GM21526 (cell line): ENCODE results near the gene HIF1AN.
"Not testable (repeated sequence)": the region's sequence is repeated elsewhere in the genome, so short reads cannot be mapped to it uniquely, and the experiment has no call there.

Experiments
- ATAC-seq: cut with Tn5 transposase; IDR thresholded peaks from one replicate; pipeline ENCODE4 v1.9.1; 2021; ENCODE audit warnings: moderate library complexity; ENCODE audit not compliant: unreplicated experiment, low FRiP score

The HIF1AN gene

DNA sequence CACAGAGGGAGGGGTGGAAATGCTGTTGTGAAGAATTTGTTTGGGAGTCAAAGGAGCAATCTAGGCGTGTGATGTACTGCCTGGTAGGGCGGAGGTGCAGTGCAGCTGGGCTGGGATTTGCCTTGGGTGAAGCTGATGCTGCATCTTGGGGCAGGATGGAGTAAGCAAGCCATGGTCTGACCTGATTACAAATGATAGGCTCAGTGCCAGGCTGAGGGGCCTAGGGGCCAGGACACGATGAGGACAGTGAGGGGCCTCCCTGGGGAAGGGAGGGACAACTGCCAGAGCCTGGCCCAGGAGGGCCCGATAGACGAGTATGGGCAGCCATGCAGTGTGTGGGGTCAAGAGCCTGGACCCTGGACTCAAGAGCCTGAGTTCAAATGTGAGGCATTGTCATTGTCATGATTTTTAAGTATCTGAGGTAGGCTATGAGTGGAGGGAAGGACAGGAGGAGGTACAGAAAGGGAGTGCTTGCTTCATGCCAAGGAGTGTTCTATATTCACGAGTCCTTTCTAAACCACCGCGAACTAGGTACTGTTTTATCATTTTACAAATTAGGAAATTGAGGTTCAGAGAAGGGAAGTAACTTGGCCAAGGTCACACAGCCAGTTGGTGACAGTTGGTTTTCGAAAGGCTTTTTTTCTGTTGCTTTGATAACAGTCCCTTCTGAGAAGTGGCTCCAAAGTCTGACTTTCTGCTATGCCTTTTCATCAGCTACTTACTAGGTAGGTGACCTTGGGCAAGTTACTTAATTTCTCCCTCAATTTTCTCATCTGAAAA lies 29.7 kb downstream of the HIF1AN start:
- no peak for ATAC-seq

DNA sequence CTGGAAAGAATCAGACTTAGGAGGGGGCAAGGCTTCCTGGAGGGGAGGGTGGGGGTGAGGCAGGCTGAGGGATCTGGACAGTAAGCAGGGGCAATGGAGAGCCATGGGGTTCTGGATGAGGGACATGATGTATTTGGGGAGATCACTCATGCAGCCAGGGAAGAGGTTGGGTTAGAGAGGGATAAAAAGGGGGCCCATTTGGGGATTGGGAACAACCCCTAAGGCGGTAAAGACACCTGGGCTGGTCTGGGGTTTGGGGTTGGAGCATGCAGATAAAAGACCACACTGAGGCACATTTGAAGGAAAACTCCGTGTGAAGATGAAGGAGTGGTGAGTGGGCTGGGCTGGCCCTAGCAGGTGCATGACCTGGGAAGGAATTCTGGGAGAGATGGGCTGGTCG lies 30.8 kb downstream of the HIF1AN start:
- no peak for ATAC-seq

GRCh38 chr10:100567249-100567648 lies 31.5 kb downstream of the HIF1AN start:
- no peak for ATAC-seq

DNA sequence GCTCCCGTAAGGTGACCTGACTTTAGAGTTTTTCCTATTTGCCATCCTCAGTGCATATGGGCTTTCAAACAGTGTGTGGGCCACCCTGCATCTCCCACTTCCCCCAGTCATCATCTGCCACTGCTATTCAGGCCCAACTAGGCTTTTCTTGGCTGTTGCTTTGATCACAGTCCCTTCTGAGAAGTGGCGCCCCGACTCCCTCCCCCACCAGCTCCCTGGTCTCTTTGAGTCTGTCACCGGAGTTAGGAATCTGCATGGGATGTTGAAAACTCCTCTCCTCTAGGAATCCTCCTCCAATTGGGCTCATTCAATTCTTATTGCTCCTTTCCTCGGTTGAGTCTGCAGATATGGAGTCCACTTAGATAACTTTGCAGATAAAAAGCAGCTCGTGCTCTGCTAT lies 32.1 kb downstream of the HIF1AN start:
- ATAC-seq: no peak

- no peak for ATAC-seq
Measured at GRCh38 chr10:100568912-100569311, 33.2 kb downstream of the HIF1AN start.

DNA sequence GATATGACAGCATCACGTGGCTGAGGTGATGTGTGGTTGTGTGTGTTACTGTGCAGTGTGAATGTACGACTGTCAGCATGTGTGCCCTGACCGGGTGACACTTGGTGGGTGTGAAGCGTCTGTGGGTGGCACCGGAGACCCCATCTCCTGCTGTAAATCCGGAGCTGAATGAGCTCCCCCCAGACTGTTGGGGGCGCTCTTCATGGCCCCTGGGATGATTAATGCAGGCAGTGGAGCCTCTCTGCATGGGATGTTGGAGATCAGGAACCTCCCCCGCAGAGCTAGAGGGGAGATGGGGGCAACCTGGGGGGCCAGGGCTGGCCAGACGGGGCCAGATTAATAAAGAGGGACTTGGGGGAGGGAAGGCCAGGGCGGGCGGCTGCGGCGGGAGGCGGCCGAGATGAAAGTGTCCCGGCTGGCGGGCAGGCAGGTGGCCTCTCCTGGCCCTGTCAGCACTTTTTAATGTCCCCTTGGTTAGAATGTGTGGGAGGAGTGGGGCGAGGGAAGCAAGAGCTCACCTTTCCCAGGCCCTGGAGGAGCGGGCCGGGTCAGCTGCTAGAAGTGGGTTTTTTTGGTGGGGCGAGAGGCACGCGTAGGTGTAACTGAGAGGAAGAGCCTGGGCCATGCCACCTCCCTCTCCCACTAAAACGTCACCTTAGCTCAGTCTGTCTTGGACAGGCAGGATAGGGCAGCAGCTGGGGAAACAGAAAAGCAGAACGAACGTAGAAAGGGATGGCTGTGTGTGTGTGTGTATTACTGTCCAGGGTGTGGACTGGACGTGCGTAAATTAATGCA lies 34.1 kb downstream of the HIF1AN start:
- ATAC-seq: no peak

DNA sequence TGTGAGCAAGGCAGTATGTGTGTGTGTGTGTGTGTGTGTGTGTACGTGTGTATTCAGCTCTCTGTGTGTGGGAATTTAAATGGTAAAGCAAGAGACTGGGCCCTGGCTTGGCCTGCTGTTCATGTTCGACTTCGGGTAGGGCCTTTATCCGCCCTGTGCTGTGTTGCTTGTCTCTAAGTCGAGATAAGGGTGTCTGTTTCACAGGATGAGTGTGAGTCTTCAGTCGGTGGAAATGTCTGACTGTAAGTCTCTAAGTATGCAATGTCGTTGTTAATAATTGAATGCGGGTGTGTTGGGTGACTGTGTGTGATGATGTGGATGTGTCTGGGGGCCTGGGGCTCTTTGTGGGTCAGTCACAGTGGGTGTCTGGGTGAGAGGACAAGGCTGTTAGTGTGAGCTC lies 34.8 kb downstream of the HIF1AN start:
- no peak for ATAC-seq

- ATAC-seq: no peak
Measured at GRCh38 chr10:100571084-100571856, 35.5 kb downstream of the HIF1AN start.

GRCh38 chr10:100575146-100575545 lies 39.4 kb downstream of the HIF1AN start:
- not testable (repeated sequence) for ATAC-seq

- ATAC-seq: no peak
Measured at GRCh38 chr10:100575585-100576281, 40.0 kb downstream of the HIF1AN start.

GRCh38 chr10:100576282-100576635 lies 40.5 kb downstream of the HIF1AN start:
- ATAC-seq: no peak

DNA sequence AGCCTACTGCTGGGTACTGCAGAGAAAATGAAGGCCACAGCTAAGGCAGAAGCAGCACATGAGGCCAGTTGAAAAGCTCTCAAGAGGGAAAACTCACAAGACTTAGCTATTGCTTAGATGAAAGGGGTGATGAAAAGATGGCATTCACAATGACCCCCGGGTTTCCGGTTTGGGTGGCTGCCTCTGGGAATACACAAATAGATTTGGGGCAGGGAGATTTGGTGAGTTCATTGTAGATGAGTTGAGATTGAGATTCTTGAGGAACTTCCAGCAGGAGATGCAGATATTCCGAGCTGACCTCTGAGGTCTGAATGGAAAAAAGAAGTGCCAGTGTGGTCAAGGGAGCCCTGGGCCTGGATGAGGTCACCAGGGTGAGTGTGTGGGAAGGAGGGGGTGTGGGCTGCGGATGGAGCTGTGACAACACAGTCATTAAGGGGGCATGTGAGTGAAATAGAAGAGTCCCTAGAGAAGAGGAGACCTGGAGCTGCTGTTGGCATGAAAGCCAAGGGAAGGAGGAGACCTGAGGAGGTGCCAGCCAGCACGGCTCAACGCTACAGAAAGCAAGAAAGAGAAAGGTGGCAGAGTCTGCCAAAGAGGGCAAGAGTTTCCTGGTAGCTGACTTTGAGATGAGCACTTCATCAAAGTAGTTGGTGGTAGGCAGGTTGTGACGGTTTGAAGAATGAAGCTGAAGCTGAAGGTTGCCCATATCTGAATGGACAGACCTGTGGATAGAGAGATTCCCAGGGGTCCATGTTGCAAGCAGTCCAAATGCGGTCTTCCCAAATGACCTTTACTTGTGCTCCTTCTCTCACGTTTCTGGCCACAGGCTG lies 43.7 kb downstream of the HIF1AN start:
- ATAC-seq: no peak

GRCh38 chr10:100586959-100587358 lies 51.2 kb downstream of the HIF1AN start:
- no peak for ATAC-seq

GRCh38 chr10:100598166-100598565 lies 62.4 kb downstream of the HIF1AN start:
- no peak for ATAC-seq

DNA sequence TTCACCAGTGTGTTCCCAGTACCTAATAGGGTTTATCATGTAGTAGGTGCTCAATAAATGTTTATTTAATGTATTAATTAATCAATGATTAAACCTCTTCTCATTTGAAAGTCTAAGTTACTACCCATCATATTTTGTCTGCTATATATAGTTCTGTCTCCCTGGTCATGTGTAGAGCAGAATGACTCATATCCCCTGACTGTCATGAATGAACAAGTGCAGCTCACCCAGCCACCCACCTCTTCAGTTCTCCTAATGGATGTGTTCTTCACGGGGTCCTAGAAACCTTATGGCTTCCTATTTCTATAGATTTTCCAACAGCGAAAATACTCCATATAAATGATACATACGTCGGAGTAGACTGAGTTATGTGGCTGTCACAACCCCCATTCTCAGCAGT lies 64.5 kb downstream of the HIF1AN start:
- ATAC-seq: no peak

DNA sequence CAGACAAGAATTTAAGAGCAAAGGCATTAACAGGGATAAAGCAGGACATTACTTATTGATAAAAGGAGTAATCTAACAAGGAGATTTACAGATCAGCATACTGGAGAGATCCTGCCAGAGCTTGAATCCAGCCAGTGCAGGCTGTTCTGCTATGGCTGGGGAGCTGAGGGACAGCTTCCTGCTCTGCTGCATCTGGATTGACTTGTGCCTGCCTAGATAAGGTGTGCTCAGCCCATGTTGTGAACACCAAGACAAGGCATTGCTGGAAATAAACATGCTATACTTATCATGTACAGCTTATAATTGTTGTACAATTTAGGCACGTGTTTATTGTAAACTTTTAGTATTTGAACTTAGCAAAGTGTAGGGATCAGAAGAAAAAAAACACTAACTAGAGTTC lies 71.7 kb downstream of the HIF1AN start:
- no peak for ATAC-seq
